Activated CD4-positive, alpha-beta T cell treated with anti-CD3 and anti-CD28 coated beads for 48 hours (primary cell): ENCODE data around the gene APEH.

Experiments used
- DNase-seq: peaks from one replicate; pipeline ENCODE4 v3.0.0-alpha.2; 2020

APEH gene

GRCh38 chr3:49673715-49674496 lies at the start of gene APEH:
APEH (plus strand) TSS chr3:49674351; CDS start chr3:49674402, 51 bp downstream.
- peak; percentile 99 for DNase-seq

GRCh38 chr3:49625071-49625470 lies 49.1 kb upstream of the APEH start:
- DNase-seq, result no peak

DNA sequence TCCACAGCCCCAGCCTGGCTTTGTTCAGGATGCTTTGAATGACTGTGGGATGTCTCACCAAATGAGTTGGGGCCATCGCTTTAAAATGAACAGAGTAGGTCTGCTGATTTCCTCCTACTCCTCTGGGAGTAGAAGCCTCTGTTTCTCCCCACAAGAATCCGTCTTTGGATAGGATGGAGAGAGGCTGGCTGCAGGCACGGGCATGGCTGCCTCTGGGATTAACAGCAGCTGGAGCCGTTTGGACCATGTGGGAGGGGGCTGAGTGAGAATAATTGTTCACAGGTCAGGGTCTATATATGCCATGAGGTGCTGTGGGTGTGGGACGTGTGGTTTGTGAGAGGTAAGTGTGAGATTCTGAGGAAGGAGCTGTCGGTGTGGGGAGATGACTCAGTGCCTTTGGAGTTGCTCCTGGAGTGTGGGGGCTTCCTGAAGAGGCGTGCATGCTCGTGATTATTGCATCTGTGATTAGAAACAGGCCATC lies 48.0 kb upstream of the APEH start:
- peak; percentile 27 for DNase-seq

- DNase-seq, result no peak
Observed at GRCh38 chr3:49626796-49627195, 47.4 kb upstream of the APEH start.

- DNase-seq, result no peak
Observed at GRCh38 chr3:49627634-49628033, 46.5 kb upstream of the APEH start.

DNA sequence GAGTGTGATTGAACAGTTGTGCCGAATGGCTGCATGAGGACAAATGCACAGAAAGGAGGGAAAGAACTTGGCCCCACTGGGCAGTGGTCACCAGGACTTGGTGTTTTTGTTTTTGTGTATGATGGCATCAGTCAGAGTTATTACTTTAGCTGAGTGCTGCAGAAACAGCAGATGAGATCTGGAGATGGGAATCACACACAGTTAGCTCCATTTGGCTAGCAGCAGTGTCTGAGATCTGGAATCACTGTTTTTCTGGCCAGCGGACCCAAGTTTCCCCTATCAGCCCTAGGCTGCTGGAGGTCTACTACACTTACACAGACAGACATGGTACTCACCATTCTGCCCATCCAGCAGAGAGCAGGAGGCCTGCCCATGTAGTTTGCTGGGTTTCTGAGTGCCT lies 45.9 kb upstream of the APEH start:
- DNase-seq, result no peak

- no peak for DNase-seq
Observed at GRCh38 chr3:49629451-49629850, 44.7 kb upstream of the APEH start.

DNA sequence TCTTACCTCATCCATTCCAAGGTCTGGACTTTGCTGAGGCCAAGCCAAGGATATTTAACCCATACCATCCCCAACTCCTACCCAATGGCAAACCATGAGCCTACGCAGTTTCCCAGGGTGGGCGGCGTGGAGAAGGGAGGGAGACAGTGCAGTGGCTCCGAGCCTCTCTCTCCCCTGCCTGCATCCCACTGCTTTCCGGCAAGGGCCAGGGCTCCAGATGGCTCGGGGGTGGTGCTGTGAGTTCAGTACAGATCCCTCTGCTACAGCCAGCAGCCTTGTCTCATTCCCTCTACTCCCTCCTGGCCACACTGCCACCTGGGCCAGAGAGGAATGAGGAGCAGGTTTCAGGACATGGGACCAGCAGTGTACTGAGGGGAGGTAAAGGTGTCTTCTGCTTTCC lies 44.3 kb upstream of the APEH start:
- DNase-seq, result no peak

DNA sequence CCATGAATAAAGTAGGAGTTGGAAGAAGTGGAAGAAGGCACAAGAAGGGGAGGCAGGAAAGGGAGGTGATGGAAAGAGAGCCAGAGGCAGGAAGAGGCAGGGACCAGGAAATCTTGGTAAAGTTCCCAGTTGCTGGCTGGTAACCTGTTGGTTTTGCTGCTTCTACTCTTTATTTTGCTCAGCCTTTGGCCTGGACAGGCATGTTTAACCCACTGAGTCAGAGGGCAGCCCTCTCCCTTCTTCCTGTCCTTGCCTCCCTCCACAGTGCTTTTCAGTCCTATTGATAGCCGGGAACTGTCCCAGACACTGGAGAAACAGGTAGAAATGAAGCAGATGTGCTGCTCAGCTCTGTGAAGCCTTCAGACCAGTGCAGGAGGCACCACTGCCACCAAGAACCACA lies 43.4 kb upstream of the APEH start:
- DNase-seq, result no peak

- no peak for DNase-seq
Observed at GRCh38 chr3:49634736-49635135, 39.4 kb upstream of the APEH start.

GRCh38 chr3:49636883-49637609 lies 37.1 kb upstream of the APEH start:
- no peak for DNase-seq

DNA sequence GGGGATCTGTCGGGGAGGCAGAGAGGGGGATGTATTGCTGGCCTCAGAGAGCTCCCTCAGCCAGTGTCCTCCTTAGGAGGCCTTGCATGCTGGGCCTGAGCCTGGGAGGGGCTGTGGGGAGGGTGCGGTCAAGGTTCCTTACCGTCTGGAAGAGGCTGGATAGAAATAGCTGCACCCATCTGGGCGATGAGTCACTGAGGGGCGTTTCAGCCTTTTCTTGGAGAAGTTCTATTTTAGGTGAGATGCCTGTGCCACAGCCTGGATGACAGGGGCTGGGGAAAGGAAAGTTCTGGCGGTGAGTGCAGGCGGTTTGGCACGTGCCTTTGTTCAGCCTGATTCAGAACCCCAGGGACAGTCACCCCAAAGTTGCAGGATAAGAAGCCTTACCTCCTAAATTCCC lies 35.7 kb upstream of the APEH start:
- no peak for DNase-seq

DNA sequence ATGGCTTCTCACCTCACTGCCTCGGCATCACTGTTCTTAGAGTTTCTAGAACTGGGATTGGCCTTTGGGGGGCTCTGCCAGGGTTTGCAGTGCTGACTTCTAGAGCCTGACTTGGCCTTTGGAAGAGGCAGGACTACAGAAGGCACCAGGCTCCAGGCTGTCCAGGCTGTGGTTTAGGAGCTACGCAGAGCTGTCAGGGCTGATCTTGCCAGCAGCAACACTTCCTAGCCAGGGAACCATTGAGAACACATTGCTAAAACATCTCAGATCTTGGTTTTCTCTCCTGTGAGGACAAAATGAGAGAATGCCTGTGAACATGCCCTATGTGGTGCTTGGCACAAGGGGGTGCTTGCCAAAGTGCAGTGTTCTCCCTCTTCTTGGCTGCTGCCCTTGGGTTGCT lies 34.6 kb upstream of the APEH start:
- DNase-seq, result no peak

GRCh38 chr3:49641292-49641691 lies 32.9 kb upstream of the APEH start:
- DNase-seq, result no peak

DNA sequence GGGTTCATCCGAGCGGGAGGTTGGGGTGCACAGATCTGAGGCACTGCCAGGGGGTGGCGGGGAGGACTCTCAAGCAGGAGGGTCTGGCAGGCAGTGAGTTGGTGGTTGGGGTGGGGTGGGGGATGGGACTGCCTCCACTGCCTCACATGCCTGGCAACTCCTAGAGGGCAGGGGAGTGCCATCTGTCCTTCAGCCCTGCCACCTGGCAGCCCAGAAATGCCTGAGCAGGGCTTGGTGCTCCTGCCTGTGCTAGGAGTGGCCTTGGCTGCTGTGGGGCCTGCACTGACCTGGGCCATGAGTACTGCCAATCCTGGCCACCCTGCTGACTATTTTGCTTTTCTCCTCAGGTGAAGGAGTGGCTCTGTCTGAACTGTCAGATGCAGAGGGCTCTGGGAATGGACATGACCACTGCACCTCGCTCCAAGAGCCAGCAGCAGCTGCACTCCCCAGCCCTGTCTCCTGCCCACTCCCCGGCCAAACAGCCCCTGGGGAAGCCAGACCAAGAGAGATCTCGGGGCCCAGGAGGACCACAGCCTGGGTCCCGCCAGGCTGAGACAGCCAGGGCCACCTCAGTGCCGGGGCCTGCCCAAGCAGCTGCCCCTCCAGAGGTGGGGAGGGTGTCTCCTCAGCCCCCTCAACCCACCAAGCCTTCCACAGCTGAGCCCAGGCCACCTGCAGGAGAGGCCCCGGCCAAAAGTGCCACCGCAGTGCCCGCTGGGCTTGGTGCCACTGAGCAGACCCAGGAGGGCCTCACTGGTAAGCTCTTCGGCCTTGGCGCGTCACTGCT lies 32.0 kb upstream of the APEH start:
- DNase-seq, result no peak

- DNase-seq, result no peak
Observed at GRCh38 chr3:49642708-49643145, 31.4 kb upstream of the APEH start.

GRCh38 chr3:49644684-49645083 lies 29.5 kb upstream of the APEH start:
- DNase-seq, result no peak

GRCh38 chr3:49646236-49646635 lies 27.9 kb upstream of the APEH start:
- DNase-seq, result no peak

GRCh38 chr3:49647741-49648140 lies 26.4 kb upstream of the APEH start:
- DNase-seq, result no peak

DNA sequence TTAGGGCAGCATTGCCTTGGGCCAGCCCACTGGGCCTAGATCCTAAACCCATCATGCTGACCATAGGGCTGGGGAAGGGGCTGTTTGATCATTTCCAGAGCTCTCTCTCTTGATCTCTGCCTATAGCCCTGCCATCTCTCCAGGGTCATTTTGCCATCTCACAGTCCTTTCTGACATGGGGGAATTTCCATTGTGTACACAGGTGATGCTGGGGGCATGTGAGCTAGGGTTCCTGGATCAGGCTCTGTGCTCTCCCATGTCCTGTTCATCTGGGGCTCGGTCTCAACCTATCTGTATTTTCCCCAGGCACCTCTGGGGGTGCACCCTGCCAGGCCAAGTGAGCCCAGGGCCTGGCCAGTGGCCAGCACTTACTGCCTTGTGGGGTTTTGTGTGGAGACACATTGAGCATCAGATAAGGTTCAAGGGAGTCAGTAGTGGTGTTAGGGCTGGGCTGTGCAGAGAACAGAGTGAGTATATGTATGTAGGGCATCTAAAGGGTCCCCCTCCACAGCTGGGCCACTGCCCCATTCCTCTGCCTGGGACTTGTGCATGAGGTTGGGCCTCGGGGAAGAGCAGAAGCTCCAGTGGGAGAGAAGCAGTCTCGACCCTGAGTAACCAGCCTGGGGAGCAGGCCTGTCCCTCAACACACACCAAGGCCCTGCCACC lies 25.7 kb upstream of the APEH start:
- DNase-seq, result no peak

- DNase-seq, result no peak
Observed at GRCh38 chr3:49649576-49649975, 24.6 kb upstream of the APEH start.

GRCh38 chr3:49650177-49650576 lies 24.0 kb upstream of the APEH start:
- no peak for DNase-seq

GRCh38 chr3:49650637-49651036 lies 23.5 kb upstream of the APEH start:
- DNase-seq, result no peak
